ENCODE measurements around the gene CPS1.

GRCh38 chr2:210591663-210592062 is 35.3 kb downstream of the CPS1 start:
- TF ChIP-seq POLR2A (IDR thresholded peaks at IDR 0.05; ENCODE audit: low read depth, low read length): no peak
- no peak for TF ChIP-seq CTCF (conservative IDR thresholded peaks at IDR 0.05; ENCODE audit: low read depth, low read length)
- TF ChIP-seq RCOR1 (IDR thresholded peaks at IDR 0.05; ENCODE audit: insufficient replicate concordance, low read length): no peak
- TF ChIP-seq FOS (IDR thresholded peaks at IDR 0.05; ENCODE audit: low read depth, low read length): no peak

Data from IMR-90 (cell line).